ENCODE data around the gene VTN.
A peak's percentile ranks its signal among the peaks of the same experiment; 100 is the strongest.

VTN gene

DNA sequence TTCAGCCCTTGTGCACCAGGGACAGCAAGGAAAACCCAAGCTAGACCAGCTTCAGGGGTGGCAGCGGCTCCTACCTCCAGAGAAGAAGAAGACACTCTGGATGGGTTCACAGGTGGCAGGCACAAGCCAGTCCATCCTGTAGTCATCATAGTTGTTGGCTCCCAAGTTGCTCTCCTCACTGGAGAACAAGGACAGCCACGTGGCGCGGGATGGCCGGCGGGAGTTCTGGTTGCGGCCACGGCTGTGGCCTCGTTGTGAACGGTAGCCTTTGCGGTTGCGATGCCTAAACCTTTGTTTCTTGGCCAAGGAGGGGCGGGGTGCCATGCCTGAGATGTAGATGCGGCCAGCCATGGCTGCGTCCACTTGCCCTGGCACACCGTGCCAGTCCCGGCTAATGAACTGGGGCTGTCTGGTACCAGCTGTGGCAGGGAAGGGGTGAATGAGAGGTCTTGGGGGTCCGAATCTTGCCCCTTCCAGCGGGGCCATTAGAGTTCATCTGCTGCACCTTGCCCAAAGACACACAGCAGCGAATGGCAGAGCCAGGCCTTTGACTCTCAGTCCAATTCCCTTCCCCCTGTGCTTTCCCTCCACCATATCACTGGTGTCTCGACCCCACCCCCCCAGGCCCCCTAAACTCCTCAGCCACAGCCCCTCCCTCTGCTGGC is 2.3 kb downstream of the VTN start:
- DNase-seq, result no peak

DNA sequence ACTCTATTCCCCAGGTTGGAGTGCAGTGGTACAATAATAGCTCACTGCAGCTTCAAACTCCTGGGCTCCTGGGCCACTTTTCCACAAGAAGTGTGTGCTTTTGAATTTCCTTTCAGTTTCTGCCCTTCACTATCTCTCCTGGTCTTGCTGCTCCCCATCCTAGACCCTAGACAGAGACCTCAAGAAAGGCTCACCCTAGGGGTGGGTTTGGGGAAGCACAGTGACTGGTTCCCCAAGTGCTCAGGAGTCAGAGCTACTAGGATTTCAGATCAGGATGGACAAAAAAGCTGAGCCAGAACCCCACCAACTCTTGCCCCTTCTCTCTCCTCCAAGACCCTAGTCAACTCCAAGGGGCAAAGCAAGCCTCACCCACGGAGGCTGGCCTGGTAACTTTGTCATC is 3.5 kb downstream of the VTN start:
- no peak for DNase-seq

DNA sequence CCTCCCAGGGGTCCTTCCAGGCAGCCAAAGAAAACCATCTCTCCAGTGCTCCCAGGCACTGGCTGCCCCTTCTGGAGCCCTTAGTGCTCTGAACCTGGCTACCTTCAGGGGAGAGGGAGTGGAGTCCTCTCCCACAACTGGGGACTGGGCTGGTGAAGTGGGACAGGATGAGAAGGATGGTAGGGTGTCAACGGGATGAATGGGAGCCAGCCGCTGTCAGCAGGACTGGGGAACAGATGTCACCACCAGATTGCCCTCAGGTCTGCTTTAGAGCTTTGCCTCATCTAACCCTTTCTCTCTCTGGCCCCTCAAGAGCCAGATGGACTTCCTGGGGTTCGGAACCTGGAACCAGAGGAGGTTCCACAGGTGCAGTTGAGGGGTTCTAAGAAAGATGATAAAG is 4.6 kb downstream of the VTN start:
- DNase-seq, result no peak

DNA sequence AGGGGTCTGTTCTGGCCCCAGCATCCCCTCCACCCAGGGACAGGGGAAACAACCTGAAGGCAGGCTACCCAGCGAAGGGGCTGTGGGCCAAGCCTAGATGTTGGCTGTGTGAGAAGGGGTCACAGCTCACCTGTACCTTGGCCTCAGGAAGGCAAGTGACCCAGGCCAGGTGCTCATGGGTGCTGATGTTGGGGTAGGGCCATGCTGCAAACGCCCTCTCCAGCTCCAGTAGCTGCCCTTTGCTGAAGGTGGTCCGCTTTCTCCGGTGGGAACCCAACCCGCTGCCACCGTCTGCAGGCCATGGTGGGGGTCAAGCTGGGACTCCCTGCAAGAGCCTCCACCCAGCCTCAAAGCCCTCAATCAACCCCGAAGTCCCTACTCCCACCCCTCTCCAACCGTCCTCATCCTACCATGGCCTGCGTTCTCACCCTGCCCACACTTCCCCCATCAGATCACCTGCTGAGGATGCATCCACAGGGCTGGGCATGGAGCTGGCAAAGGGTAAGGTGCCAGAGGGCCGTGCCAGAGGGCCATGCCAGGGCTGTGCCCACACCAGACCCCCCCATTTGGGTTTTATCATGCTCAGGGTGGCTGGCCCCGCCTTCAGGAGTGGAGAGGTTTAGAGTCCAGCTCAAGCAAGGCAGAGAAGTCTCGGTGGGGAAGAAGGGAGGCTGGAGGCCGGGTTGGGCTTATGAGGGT is 5.3 kb downstream of the VTN start, which contains the start of gene SEBOX:
TSS of gene SEBOX (minus strand) at position 535 of the 699 bp plus-strand sequence. CDS start at position 487, 48 bp downstream.
- DNase-seq, result no peak

DNA sequence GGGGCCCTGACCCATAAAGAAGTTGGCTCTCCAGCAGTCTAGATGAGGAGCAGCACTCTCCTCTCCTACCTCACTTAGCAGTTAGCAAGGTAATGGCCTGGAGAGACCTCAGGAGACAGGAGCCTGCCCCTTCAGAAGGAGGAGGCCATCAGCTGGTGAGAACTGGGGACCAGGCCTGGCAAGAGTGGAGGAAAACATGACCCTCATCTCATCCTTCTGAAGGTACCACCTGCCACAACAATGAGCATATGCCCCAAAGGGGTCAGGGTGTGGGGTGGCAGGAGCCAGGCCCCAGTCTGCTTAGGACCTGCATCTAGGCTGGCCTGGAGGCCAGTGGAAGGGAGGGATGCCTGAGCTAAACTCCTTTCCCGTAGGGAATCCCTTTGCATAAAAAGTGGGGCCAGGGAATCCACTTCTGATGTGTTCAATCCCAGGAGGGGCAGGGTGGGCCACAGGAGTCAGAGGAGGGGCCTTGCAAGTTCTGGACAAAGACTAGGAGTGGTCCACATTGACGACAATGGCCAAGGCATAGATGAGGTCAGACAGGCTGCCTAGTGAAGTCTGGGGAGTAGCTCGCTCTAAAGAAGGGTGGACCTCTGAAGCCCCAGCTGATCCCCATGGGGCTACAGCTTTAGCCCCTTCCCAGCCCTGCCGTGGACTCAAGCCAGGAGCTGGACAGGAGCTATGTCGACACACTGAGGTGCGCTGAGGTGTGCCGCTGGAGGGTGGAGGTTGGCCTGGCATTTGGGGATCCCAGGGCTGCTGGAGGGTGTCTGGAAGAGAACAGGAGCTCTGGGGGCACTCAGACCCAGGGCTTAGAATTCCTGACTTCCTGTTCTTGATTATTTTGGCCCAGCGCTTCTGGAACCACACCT is 6.1 kb downstream of the VTN start:
- DNase-seq, result no peak

DNA sequence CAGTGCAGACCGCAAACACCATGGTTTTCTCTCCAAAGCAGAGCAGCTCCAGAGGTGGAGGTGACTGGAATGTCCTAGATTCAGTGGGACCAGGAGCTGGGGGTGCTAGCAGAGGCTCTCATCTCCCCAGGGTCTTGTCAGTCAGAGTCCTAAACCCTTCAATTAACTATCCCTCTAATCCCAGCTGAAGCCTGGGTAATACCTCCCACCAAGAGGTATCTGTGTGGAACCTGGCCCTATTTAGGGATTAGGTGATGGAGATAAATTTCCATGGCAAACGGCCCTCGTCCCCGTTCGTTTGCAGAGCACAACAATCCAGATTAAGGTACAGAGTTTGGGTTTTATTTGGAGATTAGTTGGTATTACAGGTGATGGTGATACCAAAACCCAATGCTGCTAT is 6.9 kb downstream of the VTN start:
- no peak for DNase-seq

DNA sequence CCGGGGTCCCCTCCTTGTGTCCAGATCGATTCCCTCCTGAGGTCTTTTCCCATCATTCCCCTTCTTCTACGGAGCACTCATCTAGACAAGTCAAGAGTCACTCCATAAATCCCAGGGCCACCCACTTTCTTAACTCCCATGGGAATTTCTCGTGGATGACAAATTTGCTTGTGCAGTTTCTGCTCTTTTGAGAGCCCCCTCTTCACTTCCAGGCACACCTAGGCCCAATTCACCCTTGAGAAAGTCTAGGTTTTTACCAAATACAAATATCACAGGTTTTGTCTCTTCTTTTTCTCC is 12.3 kb downstream of the VTN start:
- DNase-seq, result no peak

DNA sequence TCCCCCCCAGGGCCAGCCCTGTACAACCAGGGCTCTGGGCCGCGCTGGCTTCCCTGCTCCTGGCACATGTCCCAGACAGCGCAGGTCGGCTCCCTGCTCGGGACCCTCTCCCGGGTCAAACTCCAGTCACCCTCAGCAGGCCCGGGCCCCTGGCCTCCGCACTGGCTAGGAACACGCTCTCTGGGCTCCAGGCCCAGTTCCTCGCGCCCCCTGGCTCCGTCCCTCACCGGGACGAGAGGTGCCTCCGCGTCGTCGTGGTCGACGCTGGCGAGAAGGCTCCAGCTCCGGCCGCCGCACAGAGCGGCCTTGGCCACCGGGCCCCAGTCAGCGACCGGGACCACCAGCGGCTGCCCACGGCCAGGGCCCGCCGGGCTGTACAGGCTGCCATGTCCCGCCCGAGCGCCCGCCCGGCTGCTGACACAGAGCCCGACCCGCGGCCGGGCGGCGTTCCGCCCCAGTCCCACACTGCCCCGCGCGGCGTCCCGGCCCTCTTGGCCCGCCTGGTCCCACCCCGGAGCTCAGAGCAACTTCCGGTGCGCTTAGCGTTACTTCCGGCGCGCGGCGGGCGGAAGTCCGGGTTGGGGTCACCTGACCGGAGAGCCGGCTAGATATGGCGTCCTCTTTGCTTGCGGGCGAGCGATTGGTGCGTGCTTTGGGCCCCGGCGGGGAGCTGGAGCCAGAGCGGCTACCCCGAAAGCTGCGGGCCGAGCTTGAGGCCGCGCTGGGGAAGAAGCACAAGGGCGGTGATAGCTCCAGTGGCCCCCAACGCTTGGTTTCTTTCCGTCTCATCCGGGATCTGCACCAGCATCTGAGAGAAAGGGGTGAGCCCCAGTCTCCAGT is 12.8 kb downstream of the VTN start, which contains the start of gene POLDIP2:
TSS of gene POLDIP2 (minus strand) at position 467 of the 840 bp plus-strand sequence. CDS start at position 388, 79 bp downstream.
- DNase-seq, result peak; percentile 92 to 95

DNA sequence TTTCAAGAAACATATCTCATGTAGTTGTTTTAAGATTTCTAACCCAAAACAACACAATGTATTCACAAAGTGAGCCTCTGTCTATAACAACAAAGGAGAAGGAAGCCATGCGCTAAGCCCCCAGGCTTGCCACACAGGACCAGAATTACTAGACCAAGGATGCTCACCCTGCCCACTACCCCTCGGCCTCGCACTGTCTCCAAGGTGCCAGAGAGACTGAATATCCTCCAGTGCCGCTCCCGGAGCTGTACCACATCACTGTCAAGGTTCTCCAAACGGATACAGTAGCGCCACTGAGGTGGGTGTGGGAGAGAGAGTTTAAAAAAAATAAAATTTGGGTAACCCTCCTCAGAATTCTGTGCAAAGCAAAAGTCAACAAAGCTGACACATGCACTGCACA is 19.8 kb downstream of the VTN start:
- DNase-seq, result no peak

DNA sequence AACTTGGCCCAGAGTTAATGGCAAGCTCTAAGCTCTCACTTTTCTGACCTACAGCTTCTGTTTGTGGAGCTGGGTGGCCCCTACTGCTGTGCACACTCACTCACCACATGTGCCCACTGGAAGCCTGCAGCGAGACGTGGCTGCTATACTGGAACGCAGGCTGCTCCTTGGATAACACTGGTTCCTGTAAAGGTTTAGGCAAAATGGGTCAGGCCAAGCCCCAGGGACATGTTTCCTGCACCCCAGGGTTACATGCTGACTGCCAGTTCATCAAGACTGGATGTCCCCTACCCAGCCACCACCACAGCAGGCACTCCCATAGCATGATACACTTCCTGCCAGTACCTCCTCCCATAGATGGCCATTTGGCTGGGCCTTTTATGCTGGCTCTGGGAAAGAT is 21.1 kb downstream of the VTN start:
- no peak for DNase-seq

DNA sequence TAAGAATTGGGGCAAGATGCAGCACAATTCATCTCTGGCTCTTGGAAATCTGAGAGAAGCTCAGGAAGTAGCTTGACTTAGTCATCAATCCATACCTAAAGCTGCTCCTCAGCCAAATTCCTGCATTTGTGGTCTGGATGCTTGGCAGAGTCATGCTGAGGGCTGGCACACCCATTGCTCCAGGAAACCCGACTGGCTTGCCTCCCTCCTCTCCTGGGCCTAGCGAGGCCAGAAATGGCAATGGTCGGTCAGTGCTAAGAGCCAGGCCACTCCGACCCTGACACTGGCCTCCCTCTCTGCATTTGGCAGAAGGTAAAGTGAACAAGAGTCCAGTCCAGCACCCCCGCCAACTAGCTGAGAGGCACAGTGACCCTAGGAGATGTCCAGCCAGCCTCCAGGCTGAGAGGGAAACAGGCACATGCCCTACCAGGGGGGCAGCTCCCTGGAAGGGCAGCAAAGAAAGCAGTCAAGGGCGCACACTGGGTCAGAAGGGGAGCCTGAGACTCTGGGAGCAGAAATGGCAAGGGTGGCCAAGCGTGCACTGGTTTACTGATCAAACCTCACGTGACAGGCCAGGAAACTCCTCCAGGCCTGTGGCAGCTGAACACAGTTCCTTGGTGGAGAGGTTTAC is 22.7 kb downstream of the VTN start:
- no peak for DNase-seq

DNA sequence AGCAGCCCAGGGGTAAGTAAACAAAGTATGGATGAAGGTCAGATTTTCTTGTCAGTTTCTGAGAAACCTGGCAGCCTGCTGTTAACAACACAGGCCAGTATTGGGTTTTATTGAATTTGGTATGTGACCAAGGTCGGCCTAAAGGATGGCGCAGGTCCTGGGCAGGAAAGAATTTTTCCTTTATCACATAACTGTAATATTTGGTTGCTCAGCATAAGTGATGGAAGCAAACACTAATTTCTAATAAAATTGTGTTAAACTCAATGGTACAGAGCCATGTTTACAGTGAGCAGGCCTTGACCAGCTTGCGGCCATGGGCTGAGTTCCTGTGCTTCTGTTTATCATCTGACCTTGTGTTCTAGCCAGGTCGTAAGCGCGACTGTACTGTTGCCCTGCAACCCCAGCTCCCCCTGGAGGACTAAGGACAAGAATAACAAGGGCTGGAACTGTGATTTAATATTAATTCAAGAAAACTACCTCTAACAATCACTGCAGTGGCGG is 23.3 kb downstream of the VTN start:
- DNase-seq, result no peak

DNA sequence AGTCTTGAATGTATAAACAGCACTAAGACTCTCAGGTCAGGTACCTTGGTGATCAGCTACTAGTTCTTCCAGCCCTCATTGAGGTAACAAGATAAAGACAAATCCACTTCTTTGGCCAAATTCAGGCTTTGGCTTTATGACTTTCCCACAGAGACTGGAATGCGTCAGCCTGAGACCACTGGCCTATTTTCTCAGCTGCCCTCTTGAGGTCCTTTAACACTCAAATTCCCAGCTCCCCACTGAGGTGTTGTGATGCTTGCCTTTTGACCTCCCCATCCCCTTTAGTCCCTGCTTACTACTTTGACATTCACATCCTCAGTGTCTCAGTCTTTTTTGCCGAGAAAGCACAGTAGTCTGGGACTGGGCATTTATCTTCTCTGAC is 23.9 kb downstream of the VTN start:
- DNase-seq, result no peak

DNA sequence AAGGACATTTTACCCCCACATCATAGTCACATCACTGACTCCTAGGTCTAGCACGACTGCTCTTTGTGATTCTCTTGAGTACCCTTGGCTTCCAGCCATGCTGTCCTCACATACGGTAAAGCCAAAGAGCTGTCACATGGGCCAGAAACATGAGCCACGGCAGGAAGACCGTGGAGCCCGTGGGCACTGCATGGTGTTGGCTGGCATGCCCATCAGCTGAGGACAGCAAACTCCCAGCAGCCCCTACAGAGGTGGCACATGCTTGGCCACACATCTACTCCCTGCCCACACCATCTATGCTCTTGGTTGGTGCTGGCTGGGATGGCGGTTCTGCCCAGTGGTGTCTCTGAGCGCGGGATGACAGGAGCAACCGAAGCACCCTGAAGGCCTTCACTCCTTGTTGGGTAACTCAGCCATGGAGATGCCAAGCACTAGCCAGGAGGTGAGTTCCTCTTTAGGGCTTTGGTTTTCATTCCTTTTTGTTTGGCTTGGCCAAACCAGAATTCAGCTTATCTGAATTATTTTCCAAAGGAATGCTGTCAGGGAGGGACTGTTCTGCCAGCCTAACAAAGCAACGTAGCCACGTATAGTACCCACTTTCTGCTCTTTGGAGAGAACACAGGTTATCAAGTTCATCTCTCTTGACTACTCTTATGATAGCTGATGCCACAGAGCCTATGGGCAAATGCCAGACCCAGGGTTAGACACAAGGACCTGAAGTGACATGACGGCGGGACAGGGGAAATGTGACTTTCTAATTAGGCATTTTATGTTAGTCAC is 24.5 kb downstream of the VTN start:
- DNase-seq, result no peak

DNA sequence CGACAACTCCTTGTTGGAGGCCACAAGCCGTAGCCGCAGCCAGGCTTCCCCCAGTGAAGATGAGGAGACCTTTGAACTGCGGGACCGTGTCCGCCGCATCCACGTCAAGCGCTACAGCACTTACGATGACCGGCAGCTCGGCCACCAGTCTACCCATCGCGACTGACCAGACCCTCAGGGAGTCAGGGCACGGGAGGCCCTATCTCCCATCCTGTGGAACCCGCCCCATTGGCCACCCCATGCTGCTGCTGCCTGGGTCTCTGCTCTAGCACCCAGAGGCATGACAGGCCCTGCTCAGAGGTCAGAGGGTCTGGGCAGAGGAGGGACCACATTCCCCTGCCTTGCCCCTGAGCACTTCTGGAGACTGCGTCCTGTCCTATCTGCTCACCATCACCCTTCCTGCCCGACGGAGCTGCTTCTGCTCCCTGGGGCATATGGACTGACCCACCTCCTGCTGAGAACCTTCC is 25.6 kb downstream of the VTN start:
- no peak for DNase-seq

DNA sequence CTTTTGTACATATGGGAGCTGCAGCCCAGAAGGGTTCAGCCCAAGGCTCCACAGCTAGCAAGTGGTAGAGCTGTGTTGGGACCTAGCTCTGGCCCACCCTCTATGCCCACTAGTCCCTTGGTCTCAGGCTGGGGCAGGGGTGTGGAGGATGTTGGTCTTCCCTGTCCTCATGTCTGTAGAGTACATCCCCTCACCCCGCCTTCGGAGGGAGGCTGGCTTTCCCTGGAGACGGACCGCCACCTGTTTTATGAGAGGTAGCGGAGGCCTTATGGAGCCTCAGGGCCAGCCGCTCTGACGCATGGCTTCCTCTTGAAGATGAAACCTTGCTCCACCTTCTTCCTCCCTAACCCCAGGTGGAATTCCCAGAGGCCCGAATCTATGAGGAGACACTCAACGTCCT is 26.1 kb downstream of the VTN start:
- DNase-seq, result no peak

DNA sequence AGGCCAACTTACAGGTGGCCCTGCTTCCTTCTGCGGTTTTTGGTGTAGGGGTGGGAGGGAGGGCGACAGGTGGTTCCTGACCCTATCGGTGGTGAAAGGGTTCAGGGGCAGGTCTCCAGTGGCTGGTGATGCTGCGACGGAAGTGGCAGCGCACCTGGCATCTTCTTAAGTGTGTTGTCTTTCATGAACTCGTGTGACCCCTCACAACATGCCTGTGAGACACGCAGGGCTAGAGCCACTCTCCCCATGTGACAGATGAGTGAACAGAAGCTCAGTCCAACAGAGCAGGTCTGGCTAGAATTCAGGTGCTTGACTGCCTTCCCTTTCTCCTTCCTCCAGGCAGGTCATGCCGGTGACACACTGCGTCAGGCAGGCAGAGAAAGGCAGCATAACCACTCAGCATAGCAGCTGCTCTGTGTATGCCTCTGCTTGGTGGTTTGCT is 26.6 kb downstream of the VTN start:
- no peak for DNase-seq

DNA sequence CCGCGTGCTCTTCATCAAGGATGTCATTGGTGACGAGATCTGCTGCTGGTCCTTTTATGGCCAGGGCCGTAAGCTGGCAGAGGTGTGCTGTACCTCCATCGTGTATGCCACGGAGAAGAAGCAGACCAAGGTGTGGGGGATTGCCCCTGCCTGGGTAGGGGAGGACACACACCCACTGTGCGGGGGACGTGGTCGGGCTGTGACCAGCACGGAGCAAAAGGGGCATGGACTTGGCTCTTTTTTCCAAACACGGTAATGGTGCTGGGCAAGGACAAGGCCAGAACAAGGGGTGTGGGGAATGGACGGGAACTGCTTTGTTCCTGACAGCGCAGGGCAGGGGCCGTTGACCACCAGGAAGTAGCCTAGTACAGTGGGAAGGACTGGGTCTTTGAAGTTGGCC is 27.8 kb downstream of the VTN start:
- DNase-seq, result no peak

DNA sequence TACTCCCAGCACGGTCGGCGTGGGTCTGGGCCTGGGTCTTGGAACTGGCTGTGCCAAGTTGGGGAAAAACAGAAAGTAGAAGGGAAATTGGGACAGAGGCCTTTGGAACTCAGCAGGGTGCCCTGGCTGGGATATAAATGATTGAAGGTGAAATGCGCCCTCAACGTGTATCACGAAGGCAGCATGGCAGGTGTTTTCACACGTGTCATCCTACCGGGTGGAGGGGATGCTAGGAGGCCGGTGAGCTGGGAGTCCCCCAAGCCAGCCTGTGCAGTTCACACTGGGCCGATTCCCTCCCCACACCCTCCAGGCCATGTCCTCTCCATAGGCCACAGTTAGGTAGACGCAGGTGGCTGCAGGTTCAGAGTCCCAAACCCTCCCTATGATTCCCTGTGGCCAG is 28.6 kb downstream of the VTN start:
- DNase-seq, result no peak

DNA sequence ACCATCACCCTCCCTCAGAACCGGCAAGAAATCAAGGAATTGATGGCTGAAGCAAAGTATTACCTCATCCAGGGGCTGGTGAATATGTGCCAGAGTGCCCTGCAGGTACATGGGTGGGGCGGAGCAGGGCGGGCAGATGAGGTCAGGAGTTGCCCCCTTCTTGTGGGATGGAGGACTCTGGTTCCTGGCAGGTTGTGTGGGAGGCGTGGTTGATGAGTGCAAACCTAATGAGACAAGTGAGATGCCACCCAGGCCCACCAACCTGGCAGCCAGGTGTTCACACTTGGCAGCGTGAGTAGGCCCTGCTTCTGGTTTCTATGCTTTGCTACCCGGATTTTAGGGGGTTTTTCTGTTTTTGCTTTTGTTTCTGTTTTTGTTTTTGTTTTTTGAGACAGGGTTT is 29.7 kb downstream of the VTN start:
- DNase-seq, result no peak

DNA sequence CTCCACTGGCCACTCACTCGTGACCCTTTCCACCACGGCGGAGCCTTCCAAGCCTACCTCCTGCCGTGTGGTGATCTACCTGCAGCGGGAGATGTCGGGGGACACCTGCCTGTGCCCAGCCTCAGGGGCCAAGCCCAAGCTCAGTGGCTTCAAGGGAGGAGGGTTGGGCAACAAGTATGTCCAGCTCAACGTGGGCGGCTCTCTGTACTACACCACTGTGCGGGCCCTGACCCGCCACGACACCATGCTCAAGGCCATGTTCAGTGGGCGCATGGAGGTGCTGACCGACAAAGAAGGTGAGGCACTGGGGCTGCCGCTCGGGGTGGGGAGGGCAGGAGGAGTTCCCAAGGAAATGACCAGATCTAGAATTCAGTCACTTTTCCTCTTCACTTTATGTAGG is 30.7 kb downstream of the VTN start:
- no peak for DNase-seq
